ENCODE measurements around the gene TRABD2B.

The TRABD2B gene

GRCh38 chr1:48031676-48032075 is 34.5 kb upstream of the TRABD2B start:
- TF ChIP-seq FOXP2 (optimal IDR thresholded peaks at IDR 0.05; ENCODE audit: borderline replicate concordance, extremely low read depth, extremely low read length, insufficient read depth) (no peak), REST (IDR thresholded peaks at IDR 0.05; ENCODE audit: insufficient read depth in 1 of 2, low read depth in 2 of 2, low read length in 2 of 2) (no peak), SIN3A (IDR thresholded peaks at IDR 0.05; ENCODE audit: borderline replicate concordance, insufficient read depth, low read length) (no peak), TAF1 (IDR thresholded peaks at IDR 0.05; ENCODE audit: borderline replicate concordance, insufficient read depth, low read length) (no peak), POLR2AphosphoS5 (IDR thresholded peaks at IDR 0.05; ENCODE audit: low read depth, low read length) (no peak)

GRCh38 chr1:48030696-48031365 is 33.6 kb upstream of the TRABD2B start:
- no peak for TF ChIP-seq TAF1 (IDR thresholded peaks at IDR 0.05; ENCODE audit: borderline replicate concordance, insufficient read depth, low read length)
- no peak for TF ChIP-seq REST (IDR thresholded peaks at IDR 0.05; ENCODE audit: insufficient read depth in 1 of 2, low read depth in 2 of 2, low read length in 2 of 2)
- no peak for TF ChIP-seq FOXP2 (optimal IDR thresholded peaks at IDR 0.05; ENCODE audit: borderline replicate concordance, extremely low read depth, extremely low read length, insufficient read depth)
- no peak for TF ChIP-seq SIN3A (IDR thresholded peaks at IDR 0.05; ENCODE audit: borderline replicate concordance, insufficient read depth, low read length)
- no peak for TF ChIP-seq POLR2AphosphoS5 (IDR thresholded peaks at IDR 0.05; ENCODE audit: low read depth, low read length)

GRCh38 chr1:48030211-48030610 is 33.0 kb upstream of the TRABD2B start:
- no peak for TF ChIP-seq SIN3A (IDR thresholded peaks at IDR 0.05; ENCODE audit: borderline replicate concordance, insufficient read depth, low read length)

GRCh38 chr1:48028218-48029069 is 31.3 kb upstream of the TRABD2B start:
- no peak for TF ChIP-seq SIN3A (IDR thresholded peaks at IDR 0.05; ENCODE audit: borderline replicate concordance, insufficient read depth, low read length)
- no peak for TF ChIP-seq REST (IDR thresholded peaks at IDR 0.05; ENCODE audit: insufficient read depth in 1 of 2, low read depth in 2 of 2, low read length in 2 of 2)
- no peak for TF ChIP-seq TAF1 (IDR thresholded peaks at IDR 0.05; ENCODE audit: borderline replicate concordance, insufficient read depth, low read length)
- no peak for TF ChIP-seq POLR2AphosphoS5 (IDR thresholded peaks at IDR 0.05; ENCODE audit: low read depth, low read length)
- no peak for TF ChIP-seq FOXP2 (optimal IDR thresholded peaks at IDR 0.05; ENCODE audit: borderline replicate concordance, extremely low read depth, extremely low read length, insufficient read depth)

GRCh38 chr1:48027533-48027835 is 30.3 kb upstream of the TRABD2B start:
- TF ChIP-seq SIN3A (IDR thresholded peaks at IDR 0.05; ENCODE audit: borderline replicate concordance, insufficient read depth, low read length) (no peak), FOXP2 (optimal IDR thresholded peaks at IDR 0.05; ENCODE audit: borderline replicate concordance, extremely low read depth, extremely low read length, insufficient read depth) (no peak), TAF1 (IDR thresholded peaks at IDR 0.05; ENCODE audit: borderline replicate concordance, insufficient read depth, low read length) (no peak)

Data from PFSK-1 (cell line).